ENCODE results near the gene CARS2.

- TF ChIP-seq POLR2AphosphoS5 (IDR thresholded peaks at IDR 0.05; ENCODE audit: borderline replicate concordance, low read depth, low read length) = 0 out of 2 replicates have a peak, but pooled peaks have one; percentile 19
- TF ChIP-seq EZH2 (IDR thresholded peaks at IDR 0.05) = no peak
Observed at GRCh38 chr13:110644892-110645521, 60.9 kb downstream of the CARS2 start.

Data from SK-N-MC (cell line).